HG02870 (cell line): ENCODE results near the gene MUC15.
"Not testable (repeated sequence)": the region's sequence is repeated elsewhere in the genome, so short reads cannot be mapped to it uniquely, and the experiment has no call there.

ENCODE experiments used
- ATAC-seq: cut with Tn5 transposase; IDR thresholded peaks from one replicate; pipeline ENCODE4 v1.9.1; 2021; ENCODE audit warnings: mild to moderate bottlenecking, moderate library complexity; ENCODE audit not compliant: unreplicated experiment

MUC15 gene

GRCh38 chr11:26571861-26572654 is at the start of gene MUC15:
Gene MUC15 (minus strand): TSS chr11:26572263. CDS start chr11:26567094, 5,169 bp downstream.
- no peak for ATAC-seq

- ATAC-seq = no peak
These were observed 49.1 kb upstream of the MUC15 start for GRCh38 chr11:26621132-26621531.

GRCh38 chr11:26620282-26621045 is 48.4 kb upstream of the MUC15 start:
- ATAC-seq = no peak

GRCh38 chr11:26618441-26618840 is 46.4 kb upstream of the MUC15 start:
- no peak for ATAC-seq

GRCh38 chr11:26613759-26614158 is 41.7 kb upstream of the MUC15 start:
- ATAC-seq = no peak

GRCh38 chr11:26608507-26609146 is 36.6 kb upstream of the MUC15 start:
- ATAC-seq = peak; percentile 29

- ATAC-seq = peak; percentile 69
These were observed 35.9 kb upstream of the MUC15 start for GRCh38 chr11:26607725-26608506.

GRCh38 chr11:26599876-26600434 is 27.9 kb upstream of the MUC15 start:
- no peak for ATAC-seq

- no peak for ATAC-seq
These were observed 27.4 kb upstream of the MUC15 start for GRCh38 chr11:26599425-26599824.

GRCh38 chr11:26597899-26598298 is 25.8 kb upstream of the MUC15 start:
- no peak for ATAC-seq

GRCh38 chr11:26597049-26597689 is 25.1 kb upstream of the MUC15 start:
- not testable (repeated sequence) for ATAC-seq

- ATAC-seq = not testable (repeated sequence)
These were observed 23.3 kb upstream of the MUC15 start for GRCh38 chr11:26595207-26595865.

GRCh38 chr11:26593691-26594090 is 21.6 kb upstream of the MUC15 start:
- no peak for ATAC-seq

- no peak for ATAC-seq
These were observed 15.0 kb upstream of the MUC15 start for GRCh38 chr11:26587073-26587472.

- no peak for ATAC-seq
These were observed 12.8 kb upstream of the MUC15 start for GRCh38 chr11:26584818-26585217.

GRCh38 chr11:26583550-26583949 is 11.5 kb upstream of the MUC15 start:
- ATAC-seq = no peak

- ATAC-seq = no peak
These were observed 8.9 kb upstream of the MUC15 start for GRCh38 chr11:26580929-26581328.

GRCh38 chr11:26579683-26580082 is 7.6 kb upstream of the MUC15 start:
- ATAC-seq = no peak

GRCh38 chr11:26578998-26579661 is 7.1 kb upstream of the MUC15 start:
- ATAC-seq = no peak
